ENCODE results near the gene TTYH3. TPM values are rescaled to one million over a fixed set of nuclear protein-coding genes. Genes with fewer than 3 reads are reported as not detected.

Gene TTYH3
- total and polyA plus RNA-seq, 2 of the 13 experiments (the other 11 are each of a cell fraction or from before 2014, with no cell fraction given) = 26.3 to 50.0 TPM

GRCh38 chr7:2621948-2622640 lies 9.7 kb upstream of the TTYH3 start (continued):
- TF ChIP-seq PAWR (CRISPR knock-in tag; IDR thresholded peaks at IDR 0.05; ENCODE audit: borderline replicate concordance) = no peak
- no peak for TF ChIP-seq ZNF124 (CRISPR knock-in tag; IDR thresholded peaks at IDR 0.05)
- TF ChIP-seq SALL2 (CRISPR knock-in tag; IDR thresholded peaks at IDR 0.05) = no peak
- 0 out of 2 replicates have a peak, but pooled peaks have one; percentile 50 for TF ChIP-seq ZNF543 (CRISPR knock-in tag; IDR thresholded peaks at IDR 0.05)
- TF ChIP-seq NCOR1 (IDR thresholded peaks at IDR 0.05; ENCODE audit: borderline replicate concordance, low read length) = peak; percentile 15; the same call in 1 of the 2 replicates
- peak; percentile 29; the same call in 1 of the 2 replicates for TF ChIP-seq SIX4 (CRISPR knock-in tag; IDR thresholded peaks at IDR 0.05)
- TF ChIP-seq ARID2 (CRISPR knock-in tag; IDR thresholded peaks at IDR 0.05; ENCODE audit: borderline replicate concordance) = no peak
- no peak for TF ChIP-seq ZNF549 (CRISPR knock-in tag; IDR thresholded peaks at IDR 0.05)
- no peak for TF ChIP-seq ZNF547 (CRISPR knock-in tag; IDR thresholded peaks at IDR 0.05)
- no peak for TF ChIP-seq NFATC3 (CRISPR knock-in tag; IDR thresholded peaks at IDR 0.05)
- no peak for TF ChIP-seq NFKBIZ (CRISPR knock-in tag; IDR thresholded peaks at IDR 0.05)
- TF ChIP-seq PCBP1 (IDR thresholded peaks at IDR 0.05; ENCODE audit: borderline replicate concordance, low read depth, low read length) = peak; percentile 95; the same call in 1 of the 2 replicates
- TF ChIP-seq MAFF (IDR thresholded peaks at IDR 0.05; ENCODE audit: low read depth, low read length) = no peak
- peak; percentile 95 for TF ChIP-seq ZNF772 (CRISPR knock-in tag; IDR thresholded peaks at IDR 0.05)
- TF ChIP-seq HIVEP1 (CRISPR knock-in tag; IDR thresholded peaks at IDR 0.05) = no peak
- TF ChIP-seq NFIB (CRISPR knock-in tag; IDR thresholded peaks at IDR 0.05; ENCODE audit: borderline replicate concordance) = peak; percentile 84; the same call in 1 of the 2 replicates
- TF ChIP-seq ASH2L (IDR thresholded peaks at IDR 0.05; ENCODE audit: insufficient read length, low read depth, low read length) = no peak
- no peak for TF ChIP-seq NFE2L2 (IDR thresholded peaks at IDR 0.05; ENCODE audit: low read length)
- no peak for TF ChIP-seq CREBL2 (CRISPR knock-in tag; IDR thresholded peaks at IDR 0.05; ENCODE audit: borderline replicate concordance)
- TF ChIP-seq, protein P1, sequence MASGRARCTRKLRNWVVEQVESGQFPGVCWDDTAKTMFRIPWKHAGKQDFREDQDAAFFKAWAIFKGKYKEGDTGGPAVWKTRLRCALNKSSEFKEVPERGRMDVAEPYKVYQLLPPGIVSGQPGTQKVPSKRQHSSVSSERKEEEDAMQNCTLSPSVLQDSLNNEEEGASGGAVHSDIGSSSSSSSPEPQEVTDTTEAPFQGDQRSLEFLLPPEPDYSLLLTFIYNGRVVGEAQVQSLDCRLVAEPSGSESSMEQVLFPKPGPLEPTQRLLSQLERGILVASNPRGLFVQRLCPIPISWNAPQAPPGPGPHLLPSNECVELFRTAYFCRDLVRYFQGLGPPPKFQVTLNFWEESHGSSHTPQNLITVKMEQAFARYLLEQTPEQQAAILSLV (CRISPR knock-in tag; IDR thresholded peaks at IDR 0.05; ENCODE audit: borderline replicate concordance) = no peak; the same call in none of the 2 replicates
- TF ChIP-seq POGK (CRISPR knock-in tag; conservative IDR thresholded peaks at IDR 0.05) = no peak
- no peak for TF ChIP-seq ZNF678 (CRISPR knock-in tag; IDR thresholded peaks at IDR 0.05)
- peak; percentile 68; the same call in 1 of the 2 replicates for TF ChIP-seq PITX1 (CRISPR knock-in tag; IDR thresholded peaks at IDR 0.05)
- no peak for TF ChIP-seq ZNF225 (CRISPR knock-in tag; IDR thresholded peaks at IDR 0.05)
- peak; percentile 62; the same call in 1 of the 2 replicates for TF ChIP-seq ZNF816 (CRISPR knock-in tag; IDR thresholded peaks at IDR 0.05; ENCODE audit: borderline replicate concordance)
- TF ChIP-seq, protein P2, sequence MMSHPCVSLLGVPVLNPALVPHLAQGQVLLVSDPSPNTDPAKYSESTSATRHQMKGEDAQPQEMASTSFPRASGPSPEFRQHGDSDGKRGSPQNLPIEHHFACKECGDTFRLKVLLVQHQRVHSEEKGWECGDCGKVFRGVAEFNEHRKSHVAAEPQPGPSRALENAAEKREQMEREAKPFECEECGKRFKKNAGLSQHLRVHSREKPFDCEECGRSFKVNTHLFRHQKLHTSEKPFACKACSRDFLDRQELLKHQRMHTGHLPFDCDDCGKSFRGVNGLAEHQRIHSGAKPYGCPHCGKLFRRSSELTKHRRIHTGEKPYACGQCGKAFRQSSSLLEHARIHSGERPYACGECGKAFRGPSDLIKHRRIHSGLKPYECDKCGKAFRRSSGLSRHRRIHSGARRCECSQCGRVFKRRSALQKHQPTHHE (CRISPR knock-in tag; IDR thresholded peaks at IDR 0.05; ENCODE audit: borderline replicate concordance) = no peak
- TF ChIP-seq CENPT (CRISPR knock-in tag; IDR thresholded peaks at IDR 0.05; ENCODE audit: low read depth) = no peak
- TF ChIP-seq ZSCAN22 (CRISPR knock-in tag; IDR thresholded peaks at IDR 0.05) = no peak

Data from HepG2 (cell line).